ENCODE measurements around the gene KRTAP10-12.

DNA sequence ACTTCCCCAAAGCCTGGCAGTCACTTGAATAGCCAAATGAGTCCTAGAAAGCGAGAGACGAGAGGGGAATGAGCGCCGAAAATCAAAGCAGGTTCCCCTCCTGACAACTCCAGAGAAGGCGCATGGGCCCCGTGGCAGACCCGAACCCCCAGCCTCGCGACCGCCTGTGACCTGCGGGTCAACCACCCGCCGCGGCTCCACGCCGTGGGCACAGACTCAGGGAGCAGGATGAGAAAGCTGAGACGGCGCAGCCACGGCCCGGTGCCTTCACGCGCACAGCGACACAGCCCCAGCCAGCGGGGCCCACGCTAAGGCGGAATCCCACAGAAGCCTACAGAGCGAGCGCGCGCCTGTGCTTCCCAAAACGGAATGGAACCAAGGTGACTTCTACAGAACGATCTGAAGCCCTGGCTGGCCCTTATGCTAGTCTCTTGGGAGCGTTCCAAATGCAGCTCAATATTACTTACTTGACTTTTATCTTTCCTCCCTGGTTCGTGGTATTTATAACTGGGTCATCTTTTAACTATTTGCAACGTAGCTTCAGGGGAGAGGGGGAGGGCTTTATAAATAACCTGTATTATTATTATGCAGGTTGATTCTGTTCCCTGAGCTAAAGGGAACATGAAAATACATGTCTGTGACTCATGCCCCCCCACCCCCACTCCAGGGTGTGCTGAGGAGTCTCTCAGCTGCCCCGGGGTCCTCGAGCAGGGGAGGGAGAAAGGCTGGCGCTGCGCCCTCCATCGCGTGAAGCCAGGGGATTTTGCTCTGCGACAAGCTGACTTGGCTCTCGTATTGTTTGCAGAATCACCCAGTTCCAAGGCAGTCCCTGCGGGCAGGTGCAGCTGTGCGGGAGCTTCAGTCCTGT, 12.7 kb downstream of the KRTAP10-12 start:
- TF ChIP-seq, protein P1, sequence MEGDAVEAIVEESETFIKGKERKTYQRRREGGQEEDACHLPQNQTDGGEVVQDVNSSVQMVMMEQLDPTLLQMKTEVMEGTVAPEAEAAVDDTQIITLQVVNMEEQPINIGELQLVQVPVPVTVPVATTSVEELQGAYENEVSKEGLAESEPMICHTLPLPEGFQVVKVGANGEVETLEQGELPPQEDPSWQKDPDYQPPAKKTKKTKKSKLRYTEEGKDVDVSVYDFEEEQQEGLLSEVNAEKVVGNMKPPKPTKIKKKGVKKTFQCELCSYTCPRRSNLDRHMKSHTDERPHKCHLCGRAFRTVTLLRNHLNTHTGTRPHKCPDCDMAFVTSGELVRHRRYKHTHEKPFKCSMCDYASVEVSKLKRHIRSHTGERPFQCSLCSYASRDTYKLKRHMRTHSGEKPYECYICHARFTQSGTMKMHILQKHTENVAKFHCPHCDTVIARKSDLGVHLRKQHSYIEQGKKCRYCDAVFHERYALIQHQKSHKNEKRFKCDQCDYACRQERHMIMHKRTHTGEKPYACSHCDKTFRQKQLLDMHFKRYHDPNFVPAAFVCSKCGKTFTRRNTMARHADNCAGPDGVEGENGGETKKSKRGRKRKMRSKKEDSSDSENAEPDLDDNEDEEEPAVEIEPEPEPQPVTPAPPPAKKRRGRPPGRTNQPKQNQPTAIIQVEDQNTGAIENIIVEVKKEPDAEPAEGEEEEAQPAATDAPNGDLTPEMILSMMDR (IDR thresholded peaks at IDR 0.05 in 8 of 11, conservative IDR thresholded peaks at IDR 0.05 in 3 of 11): no peak
- TF ChIP-seq POLR2A (IDR thresholded peaks at IDR 0.05): no peak

All from spleen (tissue), 7 donors.